Ascending aorta (tissue), 2 donors: ENCODE results near the gene SEPSECS. TPM values are rescaled to one million over a fixed set of nuclear protein-coding genes. Genes with fewer than 3 reads are reported as not detected.

ENCODE experiments used
- DNase-seq, 2 donors: peaks; one replicate each; pipeline ENCODE4 v3.0.0-alpha.2; 2019; ENCODE audit warnings: low spot score in 2 of 2
- H3K27ac ChIP-seq, 2 donors: fragments of 200-600 bp; sonication (generic); one replicate each; pipeline ENCODE4 v1.5.1; 2016 to 2017; ENCODE audit warnings: mild to moderate bottlenecking in 1 of 2
- H3K27me3 ChIP-seq: fragments of 200-600 bp; sonication (generic); one replicate; pipeline ENCODE4 v1.5.1; 2017
- H3K36me3 ChIP-seq, 2 donors: fragments of 200-600 bp; sonication (generic); one replicate each; pipeline ENCODE4 v1.5.1; 2016
- H3K4me1 ChIP-seq, 2 donors: fragments of 200-600 bp; sonication (generic); one replicate each; pipeline ENCODE4 v1.5.1; 2016 to 2017; ENCODE audit warnings: mild to moderate bottlenecking in 1 of 2
- H3K4me3 ChIP-seq, 2 donors: fragments of 200-600 bp; sonication (generic); one replicate each; pipeline ENCODE4 v1.5.1; 2016 to 2017; ENCODE audit warnings: mild to moderate bottlenecking in 1 of 2
- H3K9me3 ChIP-seq, 2 donors: fragments of 200-600 bp; sonication (generic); one replicate each; pipeline ENCODE4 v1.5.1; 2016
- intact Hi-C: fragments of 100-400 bp; cut with DNase I; formaldehyde crosslinking; loops from one replicate; pipeline ENCODE4 v1.15.1; 2023
- total RNA-seq: library from RNA; depleted of rRNA; stranded (reverse); fragments of >200 nt; gene quantifications from one replicate; pipeline ENCODE4 v1.1.0, GENCODE V29; 2016
- TF ChIP-seq, protein P1 (sequence below), 3 experiments: fragments of 200-600 bp in 2 of 3; fragments of 450-650 bp in 1 of 3; sonication (generic) in 2 of 3; IDR thresholded peaks; one replicate each; pipeline ENCODE4 v1.5.1; 2016 to 2019; ENCODE audit warnings: antibody characterized with exemption in 3 of 3, mild to moderate bottlenecking in 1 of 3, moderate library complexity in 1 of 3

The SEPSECS gene
- total RNA-seq, 1 donor from 2014 or later, result 5.2 TPM

DNA sequence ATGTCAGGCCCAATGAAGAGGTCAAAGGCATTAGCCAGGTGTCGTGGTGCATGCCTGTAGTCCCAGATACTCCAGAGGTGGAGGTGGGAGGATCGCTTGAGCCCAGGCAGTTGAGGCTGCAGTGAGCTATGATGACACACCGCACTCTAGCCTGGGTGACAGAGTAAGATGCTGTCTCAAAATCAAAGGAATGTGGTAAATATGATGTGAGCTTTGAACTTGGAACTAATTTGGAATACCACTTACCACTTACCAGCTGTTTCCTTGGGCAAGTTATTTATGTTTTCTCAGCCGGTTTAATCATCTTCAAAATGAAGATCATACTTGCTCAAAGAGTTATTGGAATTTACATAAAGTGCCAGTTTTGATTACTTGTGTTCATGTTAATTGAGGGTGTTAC, 23.8 kb upstream of the SEPSECS start:
- intact Hi-C loops, result no loop called here
- DNase-seq, result no peak
- Histone ChIP-seq H3K27me3 (no peaks in the 10 kb centered on the region), H3K36me3 (no peaks in the 10 kb centered on the region), H3K4me3 (no peak overlapping the region), H3K27ac (no peak overlapping the region), H3K9me3 (no peaks in the 10 kb centered on the region), H3K4me1 (no peaks in the 10 kb centered on the region)
- TF ChIP-seq, protein P1, sequence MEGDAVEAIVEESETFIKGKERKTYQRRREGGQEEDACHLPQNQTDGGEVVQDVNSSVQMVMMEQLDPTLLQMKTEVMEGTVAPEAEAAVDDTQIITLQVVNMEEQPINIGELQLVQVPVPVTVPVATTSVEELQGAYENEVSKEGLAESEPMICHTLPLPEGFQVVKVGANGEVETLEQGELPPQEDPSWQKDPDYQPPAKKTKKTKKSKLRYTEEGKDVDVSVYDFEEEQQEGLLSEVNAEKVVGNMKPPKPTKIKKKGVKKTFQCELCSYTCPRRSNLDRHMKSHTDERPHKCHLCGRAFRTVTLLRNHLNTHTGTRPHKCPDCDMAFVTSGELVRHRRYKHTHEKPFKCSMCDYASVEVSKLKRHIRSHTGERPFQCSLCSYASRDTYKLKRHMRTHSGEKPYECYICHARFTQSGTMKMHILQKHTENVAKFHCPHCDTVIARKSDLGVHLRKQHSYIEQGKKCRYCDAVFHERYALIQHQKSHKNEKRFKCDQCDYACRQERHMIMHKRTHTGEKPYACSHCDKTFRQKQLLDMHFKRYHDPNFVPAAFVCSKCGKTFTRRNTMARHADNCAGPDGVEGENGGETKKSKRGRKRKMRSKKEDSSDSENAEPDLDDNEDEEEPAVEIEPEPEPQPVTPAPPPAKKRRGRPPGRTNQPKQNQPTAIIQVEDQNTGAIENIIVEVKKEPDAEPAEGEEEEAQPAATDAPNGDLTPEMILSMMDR (IDR thresholded peaks at IDR 0.05), result no peak

- no peaks in the 10 kb centered on the region for H3K9me3 ChIP-seq
- TF ChIP-seq, protein P1 (IDR thresholded peaks at IDR 0.05), result no peak
- H3K4me1 ChIP-seq, result no peaks in the 10 kb centered on the region
- no peak overlapping the region for H3K4me3 ChIP-seq
- no peak overlapping the region for H3K27ac ChIP-seq
- no peaks in the 10 kb centered on the region for H3K36me3 ChIP-seq
- DNase-seq, result no peak
- intact Hi-C loops, result no loop called here
- H3K27me3 ChIP-seq, result no peaks in the 10 kb centered on the region
These were observed 22.7 kb upstream of the SEPSECS start for GRCh38 chr4:25182937-25183336.

GRCh38 chr4:25180524-25181131, 20.4 kb upstream of the SEPSECS start:
- intact Hi-C loops, result no loop called here

DNA sequence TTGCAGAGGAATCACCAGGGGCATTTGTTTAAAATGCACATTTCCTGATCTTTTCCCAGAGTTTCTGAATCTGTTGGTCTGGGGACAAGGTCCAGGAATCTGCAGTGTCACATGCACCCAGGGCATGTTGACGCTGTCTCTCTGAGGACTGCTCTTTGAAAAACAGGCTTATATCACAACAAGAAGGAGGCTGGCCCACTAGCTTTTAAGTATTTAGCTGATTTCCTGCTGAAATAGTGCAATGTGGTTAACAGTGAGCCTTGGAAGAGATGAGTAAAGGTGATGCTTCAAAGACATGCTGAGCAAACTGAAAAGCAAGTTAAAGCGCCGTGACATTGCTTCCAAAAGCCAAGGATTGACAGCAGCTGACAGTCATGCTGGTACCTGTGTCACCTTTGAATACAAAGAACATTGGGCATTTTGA, 18.6 kb upstream of the SEPSECS start:
- Histone ChIP-seq H3K9me3 (no peaks in the 10 kb centered on the region), H3K4me3 (no peak overlapping the region), H3K27me3 (no peaks in the 10 kb centered on the region), H3K4me1 (peaks cover 0 to 6% of the 10 kb centered on the region in 2 donors), H3K36me3 (no peaks in the 10 kb centered on the region), H3K27ac (no peak overlapping the region)
- TF ChIP-seq, protein P1 (IDR thresholded peaks at IDR 0.05), result no peak
- intact Hi-C loops, result no loop called here
- no peak for DNase-seq

More at GRCh38 chr4:25180524-25181131, 20.4 kb upstream of the SEPSECS start:
- H3K27ac ChIP-seq, result no peak overlapping the region
- no peak overlapping the region for H3K4me3 ChIP-seq
- TF ChIP-seq, protein P1 (IDR thresholded peaks at IDR 0.05), result peak in 1 of 3 experiments; percentile 36
- H3K27me3 ChIP-seq, result no peaks in the 10 kb centered on the region
- no peaks in the 10 kb centered on the region for H3K4me1 ChIP-seq
- no peak for DNase-seq
- H3K36me3 ChIP-seq, result no peaks in the 10 kb centered on the region
- no peaks in the 10 kb centered on the region for H3K9me3 ChIP-seq

GRCh38 chr4:25177147-25177546, 16.9 kb upstream of the SEPSECS start:
- intact Hi-C loops, result no loop called here
- Histone ChIP-seq H3K27me3 (no peaks in the 10 kb centered on the region), H3K27ac (no peak overlapping the region)

More at GRCh38 chr4:25177147-25177546, 16.9 kb upstream of the SEPSECS start:
- Histone ChIP-seq H3K4me1 (peaks cover 2 to 14% of the 10 kb centered on the region in 2 donors), H3K36me3 (no peaks in the 10 kb centered on the region), H3K9me3 (no peaks in the 10 kb centered on the region), H3K4me3 (no peak overlapping the region)
- DNase-seq, result no peak
- TF ChIP-seq, protein P1 (IDR thresholded peaks at IDR 0.05), result no peak
